Islet precursor cell (in vitro differentiated cells): Measurements from ENCODE around the gene EVA1C.
"Not testable (repeated sequence)": the region's sequence is repeated elsewhere in the genome, so short reads cannot be mapped to it uniquely, and the experiment has no call there.

ENCODE experiments used
- DNase-seq: peaks from one replicate; pipeline ENCODE4 v3.0.0-alpha.2; 2018

Gene EVA1C

DNA sequence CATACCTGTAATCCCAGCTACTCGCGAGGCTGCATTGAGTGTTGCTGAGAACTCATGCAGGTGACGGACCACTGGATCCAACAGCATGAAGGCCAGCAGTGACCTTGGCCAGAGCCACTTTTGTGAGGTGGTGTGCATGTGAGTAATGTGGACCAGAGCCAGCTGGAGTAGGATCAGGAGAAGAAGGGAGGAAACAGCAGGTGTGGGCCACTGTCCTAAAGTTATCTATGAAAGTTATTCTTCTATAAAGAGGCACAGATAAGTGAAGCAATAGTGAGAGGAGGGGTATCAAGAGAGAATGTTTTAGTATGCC, 125.0 kb downstream of the EVA1C start:
- DNase-seq, result no peak

GRCh38 chr21:32538147-32538792, 125.8 kb downstream of the EVA1C start:
- no peak for DNase-seq

DNA sequence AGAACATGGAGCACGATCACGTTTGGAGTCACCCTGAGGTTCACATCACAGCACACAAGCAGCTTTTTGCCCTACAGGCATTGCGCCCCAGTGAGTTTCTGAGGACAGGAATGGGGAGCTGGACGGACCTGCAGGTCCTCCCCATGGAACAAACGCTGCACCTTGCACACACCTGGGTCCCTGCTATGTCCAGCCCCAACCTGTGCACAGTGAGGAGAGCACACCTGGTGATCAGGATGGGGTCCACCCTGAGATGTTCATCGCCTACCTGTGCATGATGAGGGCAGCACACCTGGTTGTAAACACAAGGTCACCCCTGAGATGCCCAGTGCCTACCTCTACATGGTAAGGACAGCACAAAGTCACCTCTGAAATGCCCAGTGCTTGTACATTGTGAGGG, 126.9 kb downstream of the EVA1C start:
- no peak for DNase-seq

- not testable (repeated sequence) for DNase-seq
Measured at GRCh38 chr21:32543056-32543455, 130.6 kb downstream of the EVA1C start.

DNA sequence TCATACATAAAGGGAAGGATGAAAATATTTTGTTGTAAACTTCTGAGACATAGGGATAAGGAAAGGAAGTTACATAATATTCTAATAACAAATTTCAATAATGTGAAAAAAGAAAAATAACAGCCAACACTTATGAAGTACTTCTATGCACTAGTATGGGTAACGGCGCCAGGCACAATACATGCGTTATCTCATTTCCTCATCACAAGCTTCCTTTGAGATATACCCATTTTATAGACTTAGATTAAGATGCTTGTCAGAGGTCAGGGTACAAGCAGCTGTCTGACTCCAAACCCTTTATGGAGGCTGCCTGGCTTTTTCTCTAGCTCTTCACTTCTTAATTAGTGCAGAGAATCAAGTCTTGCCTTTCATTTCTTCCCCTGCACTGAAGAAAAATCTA, 131.5 kb downstream of the EVA1C start:
- DNase-seq, result no peak

DNA sequence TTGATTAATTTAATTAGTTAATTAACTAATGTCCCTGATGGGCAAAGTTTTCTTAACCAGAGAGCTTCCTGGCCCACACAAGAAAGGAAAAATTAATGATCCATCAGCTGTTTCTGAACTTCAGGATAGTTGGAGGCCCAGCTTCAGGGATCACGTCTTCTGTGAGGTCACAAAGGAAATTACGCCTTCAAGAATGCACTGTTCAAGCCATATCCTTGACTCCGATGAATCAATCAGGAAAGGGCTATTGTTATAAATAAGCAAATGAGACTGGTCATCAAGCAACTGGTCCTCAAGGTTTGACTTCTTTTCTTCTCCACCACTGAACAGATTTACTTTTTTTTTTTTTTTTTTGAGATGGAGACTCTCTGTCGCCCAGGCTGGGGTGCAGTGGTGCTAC, 132.2 kb downstream of the EVA1C start:
- no peak for DNase-seq

- DNase-seq, result no peak
Measured at GRCh38 chr21:32545948-32546441, 133.5 kb downstream of the EVA1C start.

DNA sequence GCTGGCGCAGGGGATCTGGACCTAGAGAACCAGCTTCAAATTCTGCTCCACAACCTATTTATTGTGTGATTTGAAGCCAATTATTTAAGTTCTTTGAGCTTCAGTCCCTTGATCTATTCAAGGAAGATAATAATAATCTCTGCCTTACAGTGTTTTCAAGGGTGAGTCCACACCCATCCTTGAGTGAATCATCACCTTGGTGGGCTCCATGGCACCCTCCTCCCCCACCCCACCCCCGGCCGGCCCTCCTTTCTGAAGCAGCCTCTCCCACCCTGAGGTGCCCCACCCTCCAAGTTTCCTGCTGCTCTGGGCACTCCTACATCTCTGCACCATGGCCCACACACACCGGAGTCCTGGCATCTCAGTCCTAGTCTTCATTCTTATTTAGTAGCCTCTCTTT, 134.5 kb downstream of the EVA1C start:
- no peak for DNase-seq

- no peak for DNase-seq
Measured at GRCh38 chr21:32548978-32549377, 136.5 kb downstream of the EVA1C start.

- DNase-seq, result no peak
Measured at GRCh38 chr21:32549440-32549839, 136.9 kb downstream of the EVA1C start.

DNA sequence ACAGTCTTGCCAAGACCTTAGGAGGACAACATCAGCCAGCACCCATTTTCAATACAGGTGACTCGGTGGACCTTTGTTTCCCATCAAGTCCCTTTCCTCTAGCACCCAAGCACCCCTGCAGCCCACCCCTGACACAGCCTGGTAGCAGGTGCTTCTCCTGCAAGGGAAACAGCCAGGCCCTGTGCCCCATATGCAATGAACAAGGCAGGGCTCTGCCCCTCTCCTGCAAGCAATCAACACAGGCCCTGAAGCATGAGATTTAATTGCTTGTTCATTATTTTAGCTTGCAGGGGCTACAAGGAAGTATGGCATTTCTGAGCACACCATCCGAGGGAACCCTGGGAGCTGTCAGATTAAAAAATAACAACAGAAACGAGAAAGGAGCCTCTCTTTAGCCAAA, 137.4 kb downstream of the EVA1C start:
- no peak for DNase-seq

DNA sequence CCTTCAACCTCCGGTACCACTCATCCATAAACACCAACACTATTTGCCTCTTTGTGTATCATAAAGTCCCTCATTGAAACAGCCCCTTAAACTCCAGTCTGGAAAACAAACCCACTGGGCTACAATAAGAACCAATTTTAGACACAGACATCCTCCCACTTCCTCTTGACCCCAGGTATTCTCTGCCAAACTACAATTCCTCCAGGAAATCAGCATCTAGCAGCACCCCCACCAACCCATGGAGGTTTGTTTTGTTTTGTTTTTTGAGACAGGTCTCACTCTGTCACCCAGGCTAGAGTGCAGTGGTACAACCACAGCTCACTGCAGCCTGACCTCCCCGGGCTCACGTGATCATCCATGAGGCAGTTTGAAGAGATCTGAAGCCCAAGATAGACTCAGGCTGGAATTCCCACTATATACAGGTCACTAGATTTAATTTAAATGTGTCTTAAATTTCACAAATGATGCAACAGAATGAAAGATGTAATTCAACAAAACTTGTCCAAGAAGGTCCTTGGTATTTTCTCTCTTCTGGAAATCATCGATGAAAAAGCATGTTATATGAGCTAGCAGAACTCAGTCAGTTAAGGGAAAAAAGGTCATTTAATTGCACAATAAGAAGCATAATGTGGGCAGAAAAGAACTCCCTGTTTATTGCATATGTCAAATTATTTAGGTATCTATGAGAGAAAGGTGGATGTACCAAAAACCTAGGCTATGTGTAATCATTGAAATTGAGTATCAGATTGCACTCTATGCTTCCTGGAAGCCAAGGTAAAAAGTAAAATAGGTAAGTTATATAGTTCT, 142.5 kb downstream of the EVA1C start:
- no peak for DNase-seq

GRCh38 chr21:32558106-32558505, 145.6 kb downstream of the EVA1C start:
- DNase-seq, result no peak

- DNase-seq, result no peak
Measured at GRCh38 chr21:32559006-32559610, 146.6 kb downstream of the EVA1C start.

GRCh38 chr21:32560896-32561295, 148.4 kb downstream of the EVA1C start:
- DNase-seq, result no peak

DNA sequence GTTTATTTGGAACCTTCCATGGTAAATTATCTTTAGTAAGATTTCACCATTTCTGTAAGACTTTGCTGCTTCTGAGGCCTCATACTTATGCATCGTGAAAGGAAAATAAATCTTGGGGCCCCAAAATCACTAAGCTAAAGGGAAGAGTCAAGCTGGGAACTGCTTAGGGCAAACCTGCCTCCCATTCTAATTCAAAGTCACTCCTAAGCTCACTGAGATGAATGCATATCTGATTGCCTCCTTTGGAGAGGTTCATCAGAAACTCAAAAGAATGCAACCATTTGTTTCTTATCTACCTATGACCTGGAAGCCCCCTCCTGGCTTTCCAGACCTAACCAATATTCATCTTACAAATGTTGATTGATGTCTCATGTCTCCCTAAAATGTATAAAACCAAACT, 149.0 kb downstream of the EVA1C start:
- DNase-seq, result not testable (repeated sequence)

DNA sequence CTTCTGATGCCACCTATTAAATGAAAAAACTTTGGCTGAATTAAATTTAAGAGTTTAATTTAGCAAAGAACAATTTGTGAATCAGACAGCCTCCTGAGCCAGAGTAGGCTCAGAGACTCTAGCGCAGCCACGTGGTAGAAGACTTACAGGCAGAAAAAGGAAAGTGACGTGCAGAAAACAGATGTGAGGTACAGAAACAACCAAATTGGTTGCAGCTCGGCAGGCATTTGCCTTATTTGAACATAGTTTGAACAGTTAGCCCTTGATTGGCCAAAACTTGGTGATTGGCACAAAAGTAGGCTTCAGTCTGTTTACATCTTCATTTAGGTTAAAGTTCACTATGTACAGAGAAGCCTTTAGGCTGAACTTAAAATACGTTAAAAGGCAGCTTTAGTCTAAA, 149.9 kb downstream of the EVA1C start:
- no peak for DNase-seq

DNA sequence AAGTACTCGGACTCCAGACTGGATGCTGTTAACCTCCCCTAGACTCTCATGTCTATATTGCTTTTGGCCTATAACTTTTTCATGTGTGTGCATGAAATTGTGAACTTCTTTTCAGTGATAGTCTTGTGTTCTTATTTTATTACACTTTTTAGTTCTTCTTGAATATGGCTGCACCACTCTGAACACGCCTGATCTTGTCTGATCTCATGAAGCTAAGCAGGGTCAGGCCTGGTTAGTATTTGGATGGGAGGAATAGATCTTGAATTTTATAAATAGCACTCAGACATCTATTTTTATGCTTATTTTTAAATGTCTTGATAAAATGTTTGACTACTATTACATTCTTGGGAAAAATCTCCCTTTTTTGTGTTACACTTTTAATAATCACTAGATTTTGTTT, 150.4 kb downstream of the EVA1C start:
- DNase-seq, result no peak
